HG02798 (cell line): ENCODE measurements around the gene ACSM6.

Experiments used
- ATAC-seq: cut with Tn5 transposase; IDR thresholded peaks from one replicate; pipeline ENCODE4 v1.9.1; 2021; ENCODE audit warnings: mild to moderate bottlenecking; ENCODE audit not compliant: unreplicated experiment, poor library complexity

The ACSM6 gene

GRCh38 chr10:95242581-95243317, 48.7 kb downstream of the ACSM6 start:
- no peak for ATAC-seq

DNA sequence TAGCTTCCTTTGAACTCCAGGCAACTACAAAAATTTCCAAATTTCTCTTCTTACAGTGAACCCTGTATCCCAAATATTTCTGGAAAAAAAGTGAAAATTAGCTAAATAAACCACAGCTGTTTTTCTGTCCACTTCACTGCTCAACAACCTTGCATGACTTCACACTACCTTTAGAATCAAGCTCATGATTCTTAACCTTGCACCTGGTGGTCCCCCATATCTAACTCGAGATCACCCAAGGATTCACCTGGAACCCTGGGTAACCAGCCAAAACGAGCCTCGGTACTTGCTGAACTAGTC, 49.2 kb downstream of the ACSM6 start:
- no peak for ATAC-seq

DNA sequence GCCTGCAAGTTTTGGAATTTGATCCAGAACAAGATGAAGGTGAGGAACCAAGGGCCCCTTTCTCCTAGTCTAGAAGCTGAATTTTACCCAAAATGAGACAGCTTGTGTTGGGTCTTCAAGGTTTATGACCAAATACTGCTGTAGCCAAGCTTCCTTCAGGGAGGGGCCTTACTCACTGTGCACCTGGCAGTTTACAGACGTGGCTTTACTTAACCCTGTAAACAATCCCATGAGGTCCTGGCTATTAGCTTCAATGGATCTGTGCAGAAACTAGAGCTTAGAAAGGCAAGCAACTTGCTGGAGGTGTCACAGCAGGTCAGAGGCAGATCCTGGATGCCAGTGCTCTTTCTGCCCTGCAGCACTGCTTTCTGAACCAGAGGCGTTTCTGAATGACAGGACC, 50.1 kb downstream of the ACSM6 start:
- no peak for ATAC-seq

DNA sequence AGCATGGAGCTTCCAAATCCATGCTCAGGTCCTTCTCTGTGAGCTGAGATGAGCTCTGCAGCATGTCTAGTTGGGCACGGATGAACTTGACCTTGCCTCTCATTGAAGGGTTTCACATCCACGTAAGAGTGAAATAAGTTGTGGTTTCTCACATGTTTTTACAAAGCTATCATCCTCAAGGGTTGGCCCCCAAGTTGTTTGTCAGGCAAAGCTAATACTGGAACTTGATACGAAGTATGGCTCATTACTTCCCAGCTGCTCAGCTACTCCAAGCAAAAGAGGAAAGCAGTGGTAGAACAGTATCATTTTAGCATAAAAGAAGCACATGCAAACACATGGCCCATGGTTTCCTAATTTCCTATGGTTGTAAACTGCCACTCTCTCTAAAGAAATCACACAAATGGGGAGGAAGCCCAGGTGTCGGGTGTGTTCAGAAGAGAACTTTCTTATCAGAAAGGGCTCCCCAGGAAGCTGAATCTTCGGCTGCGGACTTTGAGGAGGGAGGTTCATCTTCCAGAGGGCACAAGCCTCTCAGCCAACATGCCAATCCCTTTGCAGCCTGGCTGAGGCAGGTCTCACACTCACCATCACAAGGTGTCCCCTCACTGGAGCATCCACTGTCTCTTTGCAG, 51.5 kb downstream of the ACSM6 start:
- ATAC-seq, result peak; percentile 92

- ATAC-seq, result no peak
Measured at GRCh38 chr10:95246582-95247051, 52.6 kb downstream of the ACSM6 start.

DNA sequence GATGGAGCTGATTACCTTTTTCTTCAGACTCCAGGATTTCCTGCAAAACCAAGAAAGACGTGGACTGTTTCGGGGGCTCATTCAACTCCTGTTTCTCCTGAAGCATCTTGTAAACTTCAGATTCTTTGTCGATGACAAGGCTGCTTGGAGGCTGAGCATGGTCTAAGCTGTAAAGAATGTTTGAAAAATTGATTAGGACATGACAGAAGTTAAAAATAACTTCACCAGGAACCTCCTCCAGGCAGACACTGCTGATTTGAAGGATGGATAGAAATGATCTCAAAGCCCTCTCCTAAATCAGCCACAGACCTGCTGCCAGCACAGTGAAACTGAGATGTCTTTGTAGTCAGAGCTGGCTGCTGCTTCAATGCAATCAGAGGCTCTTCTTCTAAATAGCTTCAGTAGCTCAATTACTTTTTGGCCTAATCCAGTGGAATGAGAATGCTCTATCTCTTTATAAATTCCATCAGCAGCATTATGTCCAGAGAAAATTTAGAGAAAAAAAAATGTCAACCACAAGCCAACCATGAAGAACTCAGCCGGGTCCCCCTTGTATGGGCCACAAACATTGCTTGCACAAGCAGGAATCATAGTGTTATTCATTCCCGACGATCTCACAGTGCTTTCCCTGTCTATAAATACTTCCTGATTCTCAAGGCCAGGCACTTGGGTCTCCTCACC, 53.3 kb downstream of the ACSM6 start:
- no peak for ATAC-seq

DNA sequence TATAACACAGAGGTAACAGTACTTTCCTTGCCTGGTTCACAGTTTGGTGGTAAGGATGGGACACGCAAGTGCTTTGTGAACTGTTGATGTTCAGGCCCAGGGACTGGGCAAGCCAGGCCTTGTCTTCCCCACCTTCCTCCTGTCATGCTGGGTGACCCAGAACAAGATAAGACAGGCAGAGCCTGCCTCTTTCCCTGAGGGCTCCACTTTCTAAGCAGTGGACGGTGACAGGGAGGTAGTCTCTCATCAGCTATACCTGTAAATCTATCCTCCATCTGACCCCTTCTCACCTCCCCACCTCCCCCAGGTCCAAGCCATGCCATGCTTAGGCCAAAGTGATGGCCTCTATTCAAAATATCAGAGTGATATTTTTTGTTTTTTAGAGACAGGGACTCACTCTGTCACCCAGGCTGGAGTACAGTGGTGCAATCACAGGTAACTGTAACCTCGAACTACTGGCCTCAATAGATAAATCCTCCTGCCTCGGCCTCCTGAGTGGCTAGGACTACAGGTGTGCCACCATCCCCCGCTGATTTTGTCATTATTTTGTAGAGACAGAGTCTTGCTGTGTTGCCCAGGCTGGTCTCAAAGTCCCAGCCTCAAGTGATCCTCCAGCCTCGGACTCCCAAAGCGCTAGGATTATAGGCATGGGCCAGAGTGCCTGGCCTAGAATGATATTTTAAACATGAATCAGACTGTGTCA, 54.0 kb downstream of the ACSM6 start:
- ATAC-seq, result no peak

DNA sequence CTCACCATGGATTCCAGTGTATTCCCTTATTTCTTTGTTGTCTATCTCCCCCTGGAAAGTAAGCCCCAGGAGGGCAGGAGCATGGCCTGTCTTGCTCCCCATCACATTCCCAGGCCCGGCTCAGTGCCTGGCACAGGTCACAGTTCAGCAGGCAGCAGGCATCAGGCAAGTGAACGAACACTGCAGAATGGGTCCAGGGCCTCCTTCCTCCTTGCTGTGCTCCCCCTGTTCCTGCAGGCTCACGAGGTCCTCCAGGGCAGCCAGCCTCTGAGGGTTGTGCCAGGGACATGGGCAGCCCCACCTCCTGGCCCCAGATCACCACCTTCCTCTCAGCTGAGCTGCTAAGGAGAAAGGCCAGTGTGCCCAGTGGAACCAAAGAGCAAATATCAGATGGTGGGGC, 55.0 kb downstream of the ACSM6 start:
- ATAC-seq, result no peak

GRCh38 chr10:95249467-95249866, 55.4 kb downstream of the ACSM6 start:
- no peak for ATAC-seq

DNA sequence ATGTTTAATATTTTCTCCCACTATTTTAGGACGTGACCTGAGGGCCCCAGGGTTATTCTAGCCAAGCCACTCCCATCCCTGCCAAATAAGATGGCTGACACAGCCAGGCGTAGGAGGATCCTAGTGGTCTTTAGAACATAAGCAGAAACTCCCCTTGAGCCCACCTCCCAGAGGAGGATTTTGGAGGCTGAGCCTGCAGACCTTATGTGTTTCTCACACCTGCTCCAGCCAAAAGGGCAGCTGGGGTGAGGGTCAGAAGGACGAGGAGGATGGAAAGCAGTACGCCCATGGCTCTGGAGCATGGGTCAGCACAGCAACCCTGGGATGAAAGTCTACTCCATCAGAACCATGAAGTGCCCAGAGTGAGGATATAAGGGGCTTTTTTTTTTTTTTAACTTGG, 56.8 kb downstream of the ACSM6 start:
- ATAC-seq, result no peak

DNA sequence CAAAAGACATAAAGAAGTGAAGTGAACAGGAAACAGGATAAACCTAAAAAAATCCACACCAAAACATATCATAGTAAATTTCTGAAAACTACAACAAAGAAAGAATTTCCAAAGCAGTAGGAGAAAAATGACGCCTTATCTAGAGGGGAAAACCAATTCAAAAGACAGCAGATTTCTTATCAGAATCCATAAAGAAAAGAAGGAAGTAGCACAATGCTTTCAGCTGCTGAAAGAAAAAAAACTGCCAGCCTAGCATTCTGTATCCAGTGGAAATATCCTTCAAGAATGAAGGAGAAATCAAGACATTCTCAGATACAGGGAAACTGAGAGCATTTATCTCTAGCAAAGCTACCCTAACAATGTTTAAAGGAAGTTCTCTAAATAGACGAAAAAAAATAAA, 59.0 kb downstream of the ACSM6 start:
- no peak for ATAC-seq

DNA sequence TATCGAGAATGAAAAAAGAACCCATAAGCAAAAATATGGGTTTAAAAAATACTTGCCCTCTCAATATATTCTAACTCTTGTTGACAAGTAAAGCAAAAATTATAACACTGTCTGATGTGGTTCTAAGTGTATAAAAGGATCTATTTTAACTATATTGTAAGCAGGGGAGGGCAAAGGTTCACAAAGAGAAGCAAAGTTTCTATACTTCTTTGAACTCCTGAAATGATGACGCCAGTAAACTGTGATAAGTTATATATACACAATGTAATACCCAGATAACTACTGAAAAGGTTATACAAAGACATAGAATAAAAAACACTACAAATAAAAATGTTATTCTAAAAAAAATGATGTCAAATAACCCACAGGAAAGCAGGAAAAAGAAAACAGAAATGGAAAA, 59.6 kb downstream of the ACSM6 start:
- no peak for ATAC-seq

- peak; percentile 35 for ATAC-seq
Measured at GRCh38 chr10:95254629-95255028, 60.6 kb downstream of the ACSM6 start.

- ATAC-seq, result no peak
Measured at GRCh38 chr10:95256268-95256667, 62.2 kb downstream of the ACSM6 start.

DNA sequence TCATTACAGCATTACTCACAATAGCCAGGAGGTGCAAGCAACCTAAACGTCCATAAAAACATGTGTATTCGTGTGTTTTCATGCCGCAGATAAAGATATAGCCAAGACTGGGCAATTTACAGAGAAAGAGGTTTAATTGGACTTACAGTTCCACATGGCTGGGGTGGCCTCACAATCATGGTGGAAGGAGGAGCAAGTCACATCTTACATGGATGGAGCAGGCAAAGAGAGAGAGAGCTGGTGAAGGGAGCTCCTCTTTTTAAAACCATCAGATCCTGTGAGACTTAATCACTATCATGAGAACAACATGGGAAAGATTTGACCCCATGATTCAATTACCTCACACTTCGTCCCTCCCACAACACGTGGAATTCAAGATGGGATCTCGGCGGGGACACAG, 63.8 kb downstream of the ACSM6 start:
- ATAC-seq, result no peak

GRCh38 chr10:95260397-95260881, 66.4 kb downstream of the ACSM6 start:
- peak; percentile 74 for ATAC-seq

- peak; percentile 7 for ATAC-seq
Measured at GRCh38 chr10:95260909-95261552, 67.0 kb downstream of the ACSM6 start.

GRCh38 chr10:95261926-95262325, 67.9 kb downstream of the ACSM6 start:
- ATAC-seq, result no peak

- no peak for ATAC-seq
Measured at GRCh38 chr10:95262763-95263518, 68.9 kb downstream of the ACSM6 start.

- no peak for ATAC-seq
Measured at GRCh38 chr10:95263864-95264226, 69.8 kb downstream of the ACSM6 start.
